ENCODE data around the gene SDK2.

The SDK2 gene

GRCh38 chr17:73584987-73585386 lies 59.3 kb downstream of the SDK2 start:
- no peak for DNase-seq

- no peak for DNase-seq
Observed at GRCh38 chr17:73584049-73584448, 60.2 kb downstream of the SDK2 start.

DNA sequence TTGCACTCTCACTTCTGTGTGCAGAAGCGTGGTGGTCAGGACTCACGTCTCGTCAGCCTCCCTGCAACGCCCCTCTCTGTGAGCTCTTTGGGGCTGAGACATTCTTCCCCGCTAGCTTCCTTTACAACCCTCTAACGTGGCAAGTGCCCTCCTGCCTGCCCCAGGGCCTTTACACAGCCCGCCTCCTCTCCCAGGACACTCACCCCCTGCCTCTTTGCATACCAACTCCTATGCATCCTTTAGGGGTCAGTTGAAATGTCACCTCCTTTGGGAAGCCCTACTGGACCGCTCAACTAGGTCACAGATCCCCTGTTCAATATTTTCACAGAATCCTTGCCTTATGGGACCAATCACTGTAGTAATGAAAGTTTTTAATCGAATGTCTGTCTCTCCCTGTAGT lies 61.4 kb downstream of the SDK2 start:
- no peak for DNase-seq

DNA sequence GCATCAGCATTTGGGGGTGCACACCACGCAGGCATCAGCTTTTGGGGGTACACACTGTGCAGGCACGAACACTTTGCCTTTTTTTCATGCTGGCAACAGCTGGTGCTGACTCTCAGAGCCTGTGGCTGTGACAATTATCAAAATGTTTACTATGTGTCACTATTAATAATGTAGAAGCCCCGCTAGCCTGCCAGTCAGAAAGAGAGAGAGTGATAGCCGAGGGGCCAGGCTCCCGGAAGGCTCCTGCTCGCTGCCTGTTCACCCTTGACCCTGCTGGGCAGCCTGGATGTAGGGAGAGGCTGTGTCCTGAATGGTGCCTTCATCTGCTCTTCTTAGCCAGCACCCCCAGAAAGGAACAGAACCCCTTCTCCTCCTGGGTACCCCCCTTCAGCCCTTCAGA lies 61.9 kb downstream of the SDK2 start:
- no peak for DNase-seq

DNA sequence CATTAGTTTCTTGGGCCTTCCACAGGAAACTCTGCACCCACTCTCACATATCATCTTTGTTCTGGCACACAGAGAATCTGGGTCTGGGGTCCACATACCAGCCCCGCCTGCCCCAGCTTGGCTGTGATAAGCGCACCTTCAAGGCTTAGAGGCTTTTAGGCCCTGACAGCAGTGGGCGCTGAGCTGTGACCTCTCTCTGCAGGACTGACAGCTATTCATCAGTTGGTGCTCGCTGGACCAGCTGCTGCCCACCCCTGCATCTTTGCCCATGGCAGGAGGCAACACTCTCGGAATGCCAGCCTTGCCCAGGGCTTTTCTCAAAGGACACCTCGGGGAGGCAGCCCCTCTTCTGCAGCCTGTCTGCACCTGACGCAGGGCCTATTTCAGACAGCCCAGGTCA lies 62.9 kb downstream of the SDK2 start:
- no peak for DNase-seq

- DNase-seq = no peak
Observed at GRCh38 chr17:73580073-73580710, 64.1 kb downstream of the SDK2 start.

GRCh38 chr17:73576556-73577098 lies 67.6 kb downstream of the SDK2 start:
- no peak for DNase-seq

GRCh38 chr17:73575470-73576221 lies 68.6 kb downstream of the SDK2 start:
- DNase-seq = no peak

- no peak for DNase-seq
Observed at GRCh38 chr17:73571511-73572130, 72.6 kb downstream of the SDK2 start.

DNA sequence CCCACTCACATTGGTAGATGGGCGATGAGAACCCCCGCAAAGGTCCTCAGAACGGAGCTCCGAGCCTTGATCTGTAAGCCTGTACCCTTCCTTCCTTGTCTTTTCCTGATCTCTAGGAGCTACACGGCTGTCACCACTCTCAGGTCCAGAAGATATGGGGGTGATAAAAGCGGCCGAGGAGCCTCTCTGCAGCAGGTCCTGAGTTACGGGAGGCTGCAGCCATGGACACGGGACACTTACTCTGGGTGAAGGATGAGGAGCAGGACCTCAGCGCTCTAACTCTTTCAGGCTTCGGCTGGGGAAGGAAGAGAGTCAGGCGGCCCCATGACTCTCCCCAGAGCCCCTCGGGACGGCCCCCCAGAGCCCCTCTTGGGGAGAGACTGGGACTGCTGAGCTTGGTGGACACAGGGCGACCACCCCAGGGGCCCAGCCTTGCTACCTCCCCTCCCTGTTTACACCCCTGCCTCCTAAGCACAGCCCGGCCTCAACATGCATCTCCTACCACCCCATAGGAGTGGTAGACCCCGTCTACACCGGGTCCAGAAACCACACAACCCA lies 74.4 kb downstream of the SDK2 start:
- no peak for DNase-seq

- DNase-seq = no peak
Observed at GRCh38 chr17:73568934-73569333, 75.3 kb downstream of the SDK2 start.

GRCh38 chr17:73566905-73567782 lies 77.1 kb downstream of the SDK2 start:
- DNase-seq = no peak

DNA sequence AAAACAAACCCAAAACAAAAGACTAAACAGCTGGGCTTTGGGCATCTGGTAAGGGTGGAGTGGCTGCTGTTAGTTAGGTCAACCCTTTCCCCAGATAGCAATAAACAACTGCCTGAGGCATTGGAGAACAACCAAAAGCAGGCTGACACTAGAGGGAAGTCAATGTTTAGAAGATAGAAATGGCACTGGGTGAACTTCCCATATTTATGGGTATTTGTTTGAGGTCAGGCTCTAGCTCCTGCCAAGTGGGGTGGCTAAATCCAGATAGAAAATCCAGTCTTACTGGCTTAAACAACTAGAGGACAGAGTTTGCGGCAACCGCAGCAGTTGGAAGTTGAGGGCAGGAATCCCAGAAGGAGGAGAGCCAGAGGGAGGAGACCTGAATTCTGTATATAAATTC lies 79.4 kb downstream of the SDK2 start:
- DNase-seq = no peak

DNA sequence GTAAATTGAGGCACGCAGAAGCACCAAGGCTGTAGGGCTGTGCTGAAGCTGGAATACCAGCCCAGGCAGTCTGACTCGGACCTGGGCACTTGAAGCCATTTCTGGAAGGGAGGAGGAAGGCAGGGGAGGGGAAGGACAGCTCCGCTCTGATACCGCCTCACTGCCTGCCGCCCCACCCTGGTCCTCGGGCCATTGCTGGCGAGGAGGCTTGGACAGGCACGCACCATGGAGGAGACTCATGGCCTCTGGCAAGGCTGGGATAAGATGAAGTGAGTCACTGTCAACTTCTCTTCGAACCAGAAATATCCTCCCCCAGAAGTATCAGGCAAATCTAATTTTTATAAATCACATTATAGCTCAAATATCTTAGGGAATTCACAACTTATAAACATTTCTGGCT lies 81.3 kb downstream of the SDK2 start:
- DNase-seq = no peak

DNA sequence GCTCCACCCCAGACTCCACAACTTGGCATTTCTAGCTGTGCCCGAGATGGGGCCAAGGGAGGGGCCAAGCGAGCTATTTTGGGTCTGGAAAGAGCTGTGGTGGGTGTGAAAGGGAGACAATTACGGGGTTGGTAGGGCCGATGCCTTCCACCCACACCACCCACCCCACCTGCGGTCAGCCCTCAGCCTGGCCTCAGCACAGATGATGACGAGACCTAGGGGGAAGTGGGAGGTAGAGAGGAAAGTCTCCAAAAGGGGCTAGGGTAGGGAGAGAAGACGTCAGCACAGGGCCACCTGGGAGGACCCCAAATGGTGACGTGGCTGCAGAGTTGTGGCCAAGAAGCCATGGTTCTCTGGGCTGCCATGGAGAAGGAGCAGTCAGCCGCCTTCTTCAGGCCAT lies 83.1 kb downstream of the SDK2 start:
- DNase-seq = no peak

DNA sequence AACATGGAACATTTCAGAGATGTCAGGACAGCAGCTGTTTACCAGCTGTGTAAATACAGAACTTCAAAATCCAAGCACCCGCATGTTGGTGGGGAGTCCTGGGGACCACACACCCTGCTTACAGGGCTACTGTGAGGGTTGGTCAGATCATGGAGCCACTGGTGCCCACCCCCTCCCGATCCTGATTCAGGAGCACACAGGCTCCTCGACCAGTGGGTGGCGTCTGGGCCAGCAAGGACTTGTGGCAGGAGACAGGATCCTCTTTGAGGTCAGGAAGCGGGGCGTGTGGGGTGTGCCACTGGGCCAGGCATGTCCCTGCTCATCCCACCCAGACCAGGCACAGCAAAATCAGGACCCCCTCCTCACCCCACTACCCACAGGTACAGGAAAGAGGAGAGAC lies 83.6 kb downstream of the SDK2 start:
- DNase-seq = no peak

DNA sequence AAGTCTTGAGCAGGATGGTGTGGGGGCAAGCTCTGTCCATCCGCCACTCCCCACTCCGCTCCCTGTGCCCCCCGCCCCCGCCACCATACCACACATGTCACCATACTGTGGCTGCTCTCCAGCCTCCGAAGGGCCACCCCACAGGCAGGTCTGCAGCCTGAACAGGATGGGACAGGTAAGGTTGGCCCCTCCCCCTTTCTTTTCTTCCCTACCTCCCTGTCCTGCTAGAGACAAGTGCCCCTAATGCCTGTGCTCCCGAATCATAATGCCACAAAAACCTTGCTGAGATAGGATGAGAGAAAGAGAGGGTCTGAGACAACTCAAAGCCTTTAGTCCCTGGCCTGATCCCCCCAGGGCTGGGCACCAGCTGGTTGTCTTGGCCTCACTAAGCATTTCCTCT lies 84.7 kb downstream of the SDK2 start:
- DNase-seq = no peak

- no peak for DNase-seq
Observed at GRCh38 chr17:73555199-73555960, 88.9 kb downstream of the SDK2 start.

GRCh38 chr17:73554498-73554897 lies 89.7 kb downstream of the SDK2 start:
- DNase-seq = no peak

DNA sequence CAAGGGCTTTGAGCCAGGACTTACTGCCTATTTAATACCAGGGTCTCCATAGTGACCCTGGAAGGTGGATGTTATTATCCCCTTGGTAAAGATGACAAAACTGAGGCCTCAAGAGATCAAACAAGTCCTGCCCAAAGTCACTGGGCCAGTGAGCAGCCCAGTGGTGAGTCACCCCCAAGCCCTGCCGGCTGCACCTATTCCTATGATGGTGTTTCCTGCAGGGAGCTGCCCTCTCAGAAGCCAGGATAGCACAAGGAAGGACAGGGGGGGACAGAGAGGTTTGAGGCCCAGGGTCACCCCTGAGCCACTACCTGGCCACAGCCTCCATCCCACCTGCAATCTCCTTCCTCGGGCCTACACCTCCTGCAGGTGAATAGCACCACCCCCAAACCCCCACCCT lies 90.9 kb downstream of the SDK2 start:
- no peak for DNase-seq

DNA sequence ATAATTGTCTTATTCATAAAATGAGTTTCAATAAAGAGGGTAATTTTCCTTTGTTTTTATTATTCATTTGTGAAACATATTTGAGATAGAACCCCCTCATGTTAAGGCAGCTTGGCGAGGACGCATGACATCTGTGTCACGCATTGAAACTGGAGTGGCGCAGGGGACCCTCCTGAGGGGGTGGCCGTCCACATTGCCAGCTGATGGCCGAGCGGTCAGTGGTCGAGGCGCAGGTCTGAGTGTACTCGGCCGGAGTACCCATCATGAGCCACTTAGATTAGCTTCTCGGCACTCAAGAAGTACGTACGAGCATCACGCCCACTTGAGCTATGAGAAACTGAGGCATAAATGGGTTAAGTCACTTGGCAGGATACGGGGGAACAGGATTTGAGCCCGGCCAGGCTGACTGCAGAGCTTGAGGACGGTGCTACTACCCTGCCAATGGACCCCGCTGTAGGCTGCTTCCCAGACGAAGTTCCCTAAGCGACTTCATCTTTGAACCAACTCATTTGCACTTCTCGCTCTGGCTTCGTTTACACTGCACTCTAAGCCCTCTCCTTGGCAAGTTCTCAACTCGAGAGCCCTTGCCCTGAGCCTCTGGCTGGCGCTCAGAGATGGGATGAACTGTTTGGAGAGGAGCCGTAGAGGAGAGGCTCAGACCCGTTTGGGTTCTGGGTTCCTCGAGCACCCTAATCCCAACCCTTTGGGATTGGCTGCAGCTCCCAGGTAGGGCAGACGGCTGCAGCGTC lies 91.8 kb downstream of the SDK2 start:
- no peak for DNase-seq

Data from GF-D8 (cell line).